Measurements from ENCODE around the gene PTBP1.

DNA sequence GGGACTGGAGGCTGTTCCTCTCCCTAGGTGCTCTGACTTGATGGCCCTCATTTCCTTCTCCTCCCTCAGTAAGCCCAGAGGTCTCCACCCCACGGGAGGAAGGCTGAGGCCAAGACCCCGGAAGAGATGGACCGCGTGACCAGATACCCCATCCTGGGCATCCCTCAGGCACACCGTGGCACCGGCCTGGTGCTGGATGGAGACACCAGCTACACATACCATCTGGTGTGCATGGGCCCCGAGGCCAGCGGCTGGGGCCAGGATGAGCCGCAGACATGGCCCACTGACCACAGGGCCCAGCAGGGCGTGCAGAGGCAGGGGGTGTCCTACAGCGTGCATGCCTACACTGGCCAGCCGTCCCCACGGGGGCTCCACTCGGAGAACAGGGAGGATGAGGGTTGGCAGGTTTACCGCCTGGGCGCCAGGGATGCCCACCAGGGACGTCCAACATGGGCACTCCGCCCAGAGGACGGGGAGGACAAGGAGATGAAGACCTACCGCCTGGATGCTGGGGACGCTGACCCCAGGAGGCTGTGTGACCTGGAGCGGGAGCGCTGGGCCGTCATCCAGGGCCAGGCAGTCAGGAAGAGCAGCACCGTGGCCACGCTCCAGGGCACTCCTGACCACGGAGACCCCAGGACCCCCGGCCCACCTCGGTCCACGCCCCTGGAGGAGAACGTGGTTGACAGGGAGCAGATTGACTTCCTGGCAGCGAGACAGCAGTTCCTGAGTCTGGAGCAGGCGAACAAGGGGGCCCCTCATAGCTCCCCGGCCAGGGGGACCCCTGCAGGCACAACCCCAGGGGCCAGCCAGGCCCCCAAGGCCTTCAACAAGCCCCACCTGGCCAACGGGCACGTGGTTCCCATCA, 40.2 kb upstream of the PTBP1 start:
- TF ChIP-seq, protein P1, sequence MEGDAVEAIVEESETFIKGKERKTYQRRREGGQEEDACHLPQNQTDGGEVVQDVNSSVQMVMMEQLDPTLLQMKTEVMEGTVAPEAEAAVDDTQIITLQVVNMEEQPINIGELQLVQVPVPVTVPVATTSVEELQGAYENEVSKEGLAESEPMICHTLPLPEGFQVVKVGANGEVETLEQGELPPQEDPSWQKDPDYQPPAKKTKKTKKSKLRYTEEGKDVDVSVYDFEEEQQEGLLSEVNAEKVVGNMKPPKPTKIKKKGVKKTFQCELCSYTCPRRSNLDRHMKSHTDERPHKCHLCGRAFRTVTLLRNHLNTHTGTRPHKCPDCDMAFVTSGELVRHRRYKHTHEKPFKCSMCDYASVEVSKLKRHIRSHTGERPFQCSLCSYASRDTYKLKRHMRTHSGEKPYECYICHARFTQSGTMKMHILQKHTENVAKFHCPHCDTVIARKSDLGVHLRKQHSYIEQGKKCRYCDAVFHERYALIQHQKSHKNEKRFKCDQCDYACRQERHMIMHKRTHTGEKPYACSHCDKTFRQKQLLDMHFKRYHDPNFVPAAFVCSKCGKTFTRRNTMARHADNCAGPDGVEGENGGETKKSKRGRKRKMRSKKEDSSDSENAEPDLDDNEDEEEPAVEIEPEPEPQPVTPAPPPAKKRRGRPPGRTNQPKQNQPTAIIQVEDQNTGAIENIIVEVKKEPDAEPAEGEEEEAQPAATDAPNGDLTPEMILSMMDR (conservative IDR thresholded peaks at IDR 0.05), result no peak
- no peak for TF ChIP-seq ZFX (IDR thresholded peaks at IDR 0.05)

Data from C4-2B (cell line).